Coronary artery (tissue), 2 donors: ENCODE data around the gene CHD5.

ENCODE experiments used
- DNase-seq: peaks from one replicate; pipeline ENCODE4 v3.0.0-alpha.2; 2017; ENCODE audit warnings: low spot score
- H3K27ac ChIP-seq, 2 donors: fragments of 200-600 bp; sonication (generic); one replicate each; pipeline ENCODE4 v1.5.1; 2016 to 2019
- H3K4me3 ChIP-seq: fragments of 200-600 bp; sonication (generic); 2 replicates; pipeline ENCODE4 v1.5.1; 2016; ENCODE audit warnings: mild to moderate bottlenecking, moderate library complexity
- CTCF ChIP-seq: fragments of 200-600 bp; sonication (generic); IDR thresholded peaks from one replicate; pipeline ENCODE4 v1.5.1; 2019; ENCODE audit warnings: antibody characterized with exemption

CHD5 gene

DNA sequence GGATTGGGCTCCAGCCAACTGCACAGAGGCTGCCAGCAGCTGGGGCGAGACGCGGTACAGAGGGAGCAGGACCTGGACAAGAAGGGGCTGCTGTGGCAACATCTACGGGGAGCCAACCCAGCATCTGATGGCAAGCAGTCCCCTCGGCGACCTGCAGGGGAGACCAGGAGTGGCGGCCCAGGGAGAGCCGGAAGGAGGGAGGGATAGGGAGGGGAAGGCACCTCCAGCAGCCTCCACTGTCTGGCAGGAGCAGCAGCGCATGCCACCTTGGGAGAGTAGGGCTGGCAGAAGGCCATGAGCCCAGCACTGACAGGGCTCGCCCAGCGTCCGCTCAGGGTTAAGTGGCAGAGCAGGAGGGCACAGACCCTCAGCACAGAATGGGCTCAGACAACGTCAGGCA lies 17.3 kb downstream of the CHD5 start:
- Histone ChIP-seq H3K4me3 (no peak overlapping the region), H3K27ac (no peak overlapping the region)
- TF ChIP-seq CTCF: no peak
- DNase-seq: no peak

- DNase-seq: no peak
- H3K27ac ChIP-seq: no peak overlapping the region
- TF ChIP-seq CTCF: no peak
- no peak overlapping the region for H3K4me3 ChIP-seq
These were observed 17.8 kb downstream of the CHD5 start for GRCh38 chr1:6162341-6162740.

GRCh38 chr1:6158181-6158580 lies 21.9 kb downstream of the CHD5 start:
- Histone ChIP-seq H3K27ac (no peak overlapping the region), H3K4me3 (no peak overlapping the region)
- no peak for DNase-seq
- no peak for TF ChIP-seq CTCF

- TF ChIP-seq CTCF: no peak
- Histone ChIP-seq H3K4me3 (no peak overlapping the region), H3K27ac (no peak overlapping the region)
- DNase-seq: no peak
These were observed 22.5 kb downstream of the CHD5 start for GRCh38 chr1:6157528-6158174.

GRCh38 chr1:6157132-6157527 lies 23.0 kb downstream of the CHD5 start:
- DNase-seq: no peak
- TF ChIP-seq CTCF: no peak
- Histone ChIP-seq H3K27ac (no peak overlapping the region), H3K4me3 (no peak overlapping the region)

- Histone ChIP-seq H3K4me3 (no peak overlapping the region), H3K27ac (no peak overlapping the region)
- DNase-seq: no peak
- no peak for TF ChIP-seq CTCF
These were observed 25.4 kb downstream of the CHD5 start for GRCh38 chr1:6154525-6155319.

DNA sequence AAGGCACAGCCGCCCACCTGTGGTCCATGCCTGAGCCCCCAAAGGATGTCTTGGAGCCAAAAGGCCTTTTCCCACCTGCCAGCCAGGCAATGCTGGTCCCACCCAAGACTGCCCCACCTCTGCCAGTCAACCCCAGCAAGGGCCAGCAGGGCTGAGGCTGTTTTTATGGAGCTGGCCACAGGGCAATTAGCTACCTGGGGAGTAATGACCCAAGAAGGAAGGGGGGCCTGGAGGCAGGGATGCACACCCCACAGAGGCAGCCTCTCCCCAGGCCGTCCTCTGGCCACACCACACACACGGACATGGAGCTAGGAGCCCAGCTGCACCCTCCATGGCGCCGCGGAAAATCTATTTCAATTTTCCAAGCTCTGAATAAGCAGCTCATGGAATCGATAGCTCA lies 27.2 kb downstream of the CHD5 start:
- no peak overlapping the region for H3K27ac ChIP-seq
- DNase-seq: no peak
- no peak for TF ChIP-seq CTCF
- no peak overlapping the region for H3K4me3 ChIP-seq
